Islet precursor cell (in vitro differentiated cells): ENCODE measurements around the gene AP4M1.

Experiments used
- DNase-seq: peaks from one replicate; pipeline ENCODE4 v3.0.0-alpha.2; 2018

The AP4M1 gene, protein sequence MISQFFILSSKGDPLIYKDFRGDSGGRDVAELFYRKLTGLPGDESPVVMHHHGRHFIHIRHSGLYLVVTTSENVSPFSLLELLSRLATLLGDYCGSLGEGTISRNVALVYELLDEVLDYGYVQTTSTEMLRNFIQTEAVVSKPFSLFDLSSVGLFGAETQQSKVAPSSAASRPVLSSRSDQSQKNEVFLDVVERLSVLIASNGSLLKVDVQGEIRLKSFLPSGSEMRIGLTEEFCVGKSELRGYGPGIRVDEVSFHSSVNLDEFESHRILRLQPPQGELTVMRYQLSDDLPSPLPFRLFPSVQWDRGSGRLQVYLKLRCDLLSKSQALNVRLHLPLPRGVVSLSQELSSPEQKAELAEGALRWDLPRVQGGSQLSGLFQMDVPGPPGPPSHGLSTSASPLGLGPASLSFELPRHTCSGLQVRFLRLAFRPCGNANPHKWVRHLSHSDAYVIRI

DNA sequence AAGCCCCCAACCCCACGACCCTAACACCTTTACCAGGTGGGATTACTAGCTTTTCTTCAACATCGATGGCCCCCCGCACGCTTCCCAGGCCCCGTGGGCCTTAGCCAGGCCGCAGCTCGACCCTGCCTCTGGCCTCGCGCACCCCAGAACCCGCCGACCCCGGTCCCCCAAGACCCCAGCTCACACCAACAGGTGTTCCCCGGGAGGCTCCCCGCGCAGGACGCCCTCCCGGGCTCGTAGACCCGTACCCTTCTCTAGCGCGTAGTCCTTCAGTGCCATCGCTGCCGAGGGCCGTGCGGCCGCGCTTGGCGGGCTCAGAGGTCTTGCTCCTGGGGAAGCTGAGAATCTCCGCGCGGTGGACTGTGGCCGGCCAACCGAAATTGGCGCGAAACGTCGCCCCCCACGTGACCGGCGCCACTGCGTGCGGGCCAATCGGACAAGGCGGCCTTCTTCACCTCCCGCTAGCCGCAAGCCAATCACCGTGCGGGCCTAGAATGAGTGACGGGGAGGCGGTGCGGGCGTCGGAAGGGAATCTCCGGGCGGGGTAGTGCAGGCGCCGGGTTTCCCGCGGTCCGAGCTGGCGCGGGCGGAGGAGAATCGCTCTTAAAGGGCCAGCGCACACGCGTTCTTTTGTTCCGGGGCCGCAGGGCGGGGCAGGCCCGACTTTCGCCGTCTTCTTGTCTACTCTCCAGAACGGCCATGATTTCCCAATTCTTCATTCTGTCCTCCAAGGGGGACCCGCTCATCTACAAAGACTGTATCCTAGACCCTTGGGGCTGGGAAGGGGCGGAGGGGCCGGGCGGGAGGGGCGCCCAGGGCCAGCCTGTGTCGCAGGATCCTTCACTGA is at the start of gene AP4M1, which contains the start of gene MCM7:
AP4M1 (plus strand) TSS at position 628 of the 847 bp plus-strand sequence; CDS start at position 700, 72 bp downstream.
MCM7 (minus strand) TSS at position 382 of the 847 bp plus-strand sequence; CDS start at position 279, 103 bp downstream.
- DNase-seq: peak; percentile 99

DNA sequence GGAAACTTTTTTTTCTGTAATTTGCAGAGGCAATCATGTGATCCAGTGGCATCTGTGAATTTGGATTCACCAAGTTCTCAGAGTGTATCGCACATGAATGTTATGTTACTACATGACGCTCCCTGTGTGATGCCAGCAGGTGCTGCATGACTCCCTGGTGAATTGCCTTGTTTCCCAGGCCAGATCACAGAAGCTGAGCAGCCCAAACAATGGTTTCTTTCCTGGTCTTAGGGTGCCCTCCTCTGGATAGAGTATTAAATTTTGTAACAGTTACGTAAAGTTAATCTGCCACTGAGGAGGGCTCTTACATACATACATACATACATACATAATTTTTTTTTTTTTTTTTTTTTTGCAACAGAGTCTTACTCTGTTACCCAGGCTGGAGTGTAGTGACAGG is 48.2 kb upstream of the AP4M1 start:
- DNase-seq: peak; percentile 58

DNA sequence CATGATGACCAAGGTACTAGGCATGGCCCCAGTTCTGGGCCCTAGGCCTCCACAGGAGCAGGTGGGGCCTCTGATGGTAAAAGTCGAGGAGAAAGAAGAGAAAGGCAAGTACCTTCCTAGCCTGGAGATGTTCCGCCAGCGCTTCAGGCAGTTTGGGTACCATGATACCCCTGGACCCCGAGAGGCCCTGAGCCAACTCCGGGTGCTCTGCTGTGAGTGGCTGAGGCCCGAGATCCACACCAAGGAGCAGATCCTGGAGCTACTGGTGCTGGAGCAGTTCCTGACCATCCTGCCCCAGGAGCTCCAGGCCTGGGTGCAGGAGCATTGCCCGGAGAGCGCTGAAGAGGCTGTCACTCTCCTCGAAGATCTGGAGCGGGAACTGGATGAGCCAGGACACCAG is 44.4 kb upstream of the AP4M1 start:
- no peak for DNase-seq

DNA sequence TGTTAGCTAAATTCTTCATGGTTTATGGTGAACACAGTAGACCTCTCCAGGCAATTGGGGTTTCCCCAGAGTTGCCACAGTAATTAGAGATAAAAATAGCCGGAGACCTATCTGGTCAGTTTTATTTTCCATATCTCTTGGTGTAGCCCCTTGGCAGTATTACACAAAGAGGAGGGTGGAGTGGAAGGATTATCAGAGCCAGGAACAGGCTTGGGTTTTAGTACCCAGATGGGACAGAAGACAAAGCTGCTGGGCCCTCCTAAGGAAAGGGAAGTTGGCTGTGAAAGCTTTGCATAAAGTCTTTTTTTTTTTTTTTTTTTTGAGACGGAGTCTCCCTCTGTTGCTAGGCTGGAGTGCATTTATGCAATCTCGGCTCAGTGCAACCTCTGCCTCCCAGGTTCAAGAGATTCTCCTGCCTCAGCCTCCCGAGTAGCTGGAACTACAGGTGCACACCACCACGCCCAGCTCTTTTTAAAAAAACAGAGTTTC is 42.1 kb upstream of the AP4M1 start:
- no peak for DNase-seq

DNA sequence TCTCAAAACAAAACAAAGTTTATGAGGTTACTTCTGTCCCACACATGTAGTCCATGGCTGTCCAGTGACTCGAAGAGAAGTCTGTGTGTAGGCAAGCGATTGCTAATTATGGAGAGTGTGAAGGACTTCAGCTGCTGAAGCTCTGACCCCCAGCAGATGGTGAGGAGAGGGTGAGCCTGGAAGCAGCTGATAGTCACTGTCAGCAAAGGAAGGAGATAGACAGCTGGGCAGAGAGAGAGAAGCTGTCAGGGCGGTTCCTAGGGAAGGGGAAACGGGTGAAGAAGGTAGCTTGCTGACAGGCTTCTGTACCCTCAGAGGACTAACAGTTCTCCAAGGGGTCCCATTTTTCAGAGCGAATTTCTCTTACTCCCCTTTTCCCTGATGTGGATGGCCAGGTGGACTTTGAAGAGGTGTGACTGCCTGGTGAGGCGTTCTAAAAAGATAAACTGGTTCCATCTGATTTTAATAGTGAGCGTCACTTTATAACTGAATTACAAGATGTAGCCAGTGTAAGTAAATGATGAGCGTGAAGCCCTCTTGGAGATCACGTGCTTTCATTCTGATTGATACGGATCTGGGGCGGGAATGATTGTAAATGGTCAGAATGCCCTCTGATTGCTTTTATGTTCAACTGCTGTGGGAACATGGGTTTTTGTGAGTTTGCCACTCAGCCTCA is 39.8 kb upstream of the AP4M1 start:
- no peak for DNase-seq

DNA sequence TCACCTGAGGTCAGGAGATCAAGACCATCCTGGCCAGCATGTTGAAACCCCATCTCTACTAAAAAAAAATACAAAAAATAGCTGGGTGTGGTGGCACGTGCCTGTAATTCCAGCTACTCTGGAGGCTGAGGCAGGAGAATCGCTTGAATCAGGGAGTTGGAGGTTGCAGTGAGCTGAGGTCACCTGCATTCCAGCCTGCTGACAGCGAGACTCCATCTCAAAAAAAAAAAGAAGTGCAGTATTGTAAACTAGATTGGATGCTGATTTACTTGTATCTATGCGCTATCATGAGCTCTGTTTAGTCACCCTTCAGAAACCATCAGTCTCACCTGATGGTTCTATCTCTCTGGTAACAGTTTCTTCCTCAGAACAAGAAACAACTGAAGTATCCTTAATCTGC is 38.1 kb upstream of the AP4M1 start:
- no peak for DNase-seq

DNA sequence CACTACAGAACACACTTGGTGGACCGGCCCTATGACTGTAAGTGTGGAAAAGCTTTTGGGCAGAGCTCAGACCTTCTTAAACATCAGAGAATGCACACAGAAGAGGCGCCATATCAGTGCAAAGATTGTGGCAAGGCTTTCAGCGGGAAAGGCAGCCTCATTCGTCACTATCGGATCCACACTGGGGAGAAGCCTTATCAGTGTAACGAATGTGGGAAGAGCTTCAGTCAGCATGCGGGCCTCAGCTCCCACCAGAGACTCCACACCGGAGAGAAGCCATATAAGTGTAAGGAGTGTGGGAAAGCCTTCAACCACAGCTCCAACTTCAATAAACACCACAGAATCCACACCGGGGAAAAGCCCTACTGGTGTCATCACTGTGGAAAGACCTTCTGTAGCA is 37.3 kb upstream of the AP4M1 start:
- no peak for DNase-seq

DNA sequence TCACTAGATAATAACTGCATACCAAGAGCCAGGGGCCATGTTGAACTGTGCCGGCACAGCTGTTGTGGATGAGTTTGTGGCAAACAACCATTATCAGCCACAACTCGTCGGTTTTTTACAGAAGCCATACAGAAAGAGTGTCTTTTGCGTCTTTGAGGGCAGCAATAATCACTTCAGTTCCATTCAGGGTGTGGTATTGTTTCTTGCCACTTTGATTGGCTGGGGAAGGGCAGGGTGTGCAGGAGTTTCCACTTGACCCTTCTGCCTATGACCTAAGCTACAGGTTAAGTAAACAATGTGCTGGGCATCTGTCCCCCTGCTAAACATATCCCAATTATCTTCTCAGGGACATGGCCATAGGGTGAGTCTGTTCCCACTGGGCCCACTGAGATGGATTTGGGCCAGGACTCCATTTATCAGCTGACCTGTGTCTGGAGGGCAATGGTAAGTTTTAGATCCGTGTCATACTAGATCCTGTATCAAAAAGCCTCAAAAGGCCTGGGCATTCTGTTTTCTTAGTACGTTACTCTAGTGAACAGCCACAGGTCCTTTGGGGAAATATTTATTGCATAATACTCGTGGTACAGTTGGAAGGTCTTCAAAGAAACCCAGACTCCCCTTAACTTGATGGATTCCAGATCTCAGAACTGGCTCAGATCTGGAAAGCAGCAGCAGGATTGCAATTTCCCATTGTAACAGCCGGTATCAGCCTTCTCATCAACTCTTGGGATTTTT is 35.8 kb upstream of the AP4M1 start:
- DNase-seq: no peak

DNA sequence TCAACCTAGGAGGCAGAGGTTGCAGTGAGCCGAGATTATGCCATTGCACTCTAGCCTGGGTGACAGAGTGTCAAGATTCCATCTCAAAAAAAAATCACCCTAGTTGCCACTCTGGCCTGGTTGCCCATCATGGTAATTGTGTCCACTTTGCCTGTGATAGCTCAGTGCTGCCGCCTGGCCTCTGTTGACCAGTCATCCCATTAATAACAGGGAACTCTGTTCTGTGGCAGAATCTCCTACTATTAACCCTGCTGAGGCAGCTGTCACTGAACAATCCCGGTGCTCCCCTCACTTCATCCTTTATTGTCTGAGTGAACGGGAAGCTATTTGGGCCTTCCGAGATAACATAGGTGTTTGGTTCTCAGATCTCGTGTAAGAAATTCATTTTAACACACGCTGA is 34.5 kb upstream of the AP4M1 start:
- no peak for DNase-seq

DNA sequence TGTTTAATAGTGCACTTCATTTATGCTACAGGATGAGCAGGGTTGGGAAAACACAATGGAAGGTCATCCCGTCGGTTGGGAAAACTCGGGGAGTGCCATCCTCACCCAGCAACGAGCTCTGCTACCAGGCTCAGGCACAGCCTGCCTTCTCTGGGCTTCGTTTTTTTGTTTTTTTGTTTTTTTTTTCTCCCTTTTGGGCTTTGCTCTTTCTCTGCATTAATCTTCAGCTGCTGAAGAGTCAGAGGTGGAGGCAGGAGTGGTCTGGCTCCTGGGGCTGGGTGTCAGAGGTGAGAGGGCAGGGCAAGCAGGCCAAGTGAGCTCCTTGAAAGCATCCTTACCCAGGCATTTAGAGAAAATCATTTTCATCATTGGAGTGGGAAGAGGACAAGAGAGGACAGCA is 31.5 kb upstream of the AP4M1 start:
- no peak for DNase-seq

DNA sequence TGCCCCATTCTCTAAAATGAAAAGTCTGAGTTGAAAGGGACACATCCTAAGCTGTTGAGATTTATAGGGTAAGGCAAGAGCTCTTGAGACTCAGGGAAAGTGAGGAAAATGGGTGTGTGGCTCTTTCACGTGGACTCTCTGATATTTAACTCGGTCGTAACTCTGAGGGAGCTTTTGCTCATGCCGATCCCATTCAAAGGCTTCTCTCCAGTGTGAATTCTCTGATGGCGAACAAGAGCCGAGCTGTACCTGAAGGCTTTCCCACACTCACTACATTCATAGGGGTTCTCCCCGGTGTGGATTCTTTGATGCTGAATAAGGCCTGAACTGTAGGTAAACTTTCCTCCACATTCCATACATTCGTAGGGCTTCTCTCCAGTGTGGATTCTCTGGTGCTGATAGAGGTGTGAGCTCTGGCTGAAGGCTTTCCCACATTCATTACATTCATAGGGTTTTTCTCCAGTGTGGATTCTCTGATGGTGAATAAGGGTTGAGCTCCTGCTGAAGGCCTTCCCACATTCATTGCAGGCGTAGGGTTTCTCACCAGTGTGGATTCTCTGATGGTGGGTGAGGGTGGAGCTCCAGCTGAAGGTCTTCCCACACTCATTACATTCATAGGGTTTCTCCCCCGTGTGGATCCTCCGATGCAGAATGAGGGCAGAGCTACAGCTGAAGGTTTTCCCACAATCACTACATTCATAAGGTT is 30.3 kb upstream of the AP4M1 start:
- no peak for DNase-seq

DNA sequence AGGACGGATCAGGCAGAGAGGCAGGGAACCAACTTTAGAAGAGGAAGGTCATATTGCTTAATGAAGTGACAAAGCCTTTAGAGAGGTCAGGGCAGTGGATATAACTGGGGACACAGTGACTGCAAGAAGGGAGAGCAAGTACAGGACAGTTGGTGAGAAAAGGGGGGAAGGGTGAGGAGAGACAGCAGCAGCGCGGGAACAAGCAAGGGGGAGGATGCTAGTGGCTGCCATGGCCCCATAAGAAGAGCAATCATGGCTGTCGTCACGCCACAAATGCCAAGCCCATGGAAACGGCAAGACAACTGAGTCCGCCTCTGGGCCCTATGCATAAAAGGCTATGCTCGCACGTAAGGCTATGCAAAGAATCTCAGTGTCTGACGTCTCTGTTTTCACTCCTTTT is 29.0 kb upstream of the AP4M1 start:
- no peak for DNase-seq

DNA sequence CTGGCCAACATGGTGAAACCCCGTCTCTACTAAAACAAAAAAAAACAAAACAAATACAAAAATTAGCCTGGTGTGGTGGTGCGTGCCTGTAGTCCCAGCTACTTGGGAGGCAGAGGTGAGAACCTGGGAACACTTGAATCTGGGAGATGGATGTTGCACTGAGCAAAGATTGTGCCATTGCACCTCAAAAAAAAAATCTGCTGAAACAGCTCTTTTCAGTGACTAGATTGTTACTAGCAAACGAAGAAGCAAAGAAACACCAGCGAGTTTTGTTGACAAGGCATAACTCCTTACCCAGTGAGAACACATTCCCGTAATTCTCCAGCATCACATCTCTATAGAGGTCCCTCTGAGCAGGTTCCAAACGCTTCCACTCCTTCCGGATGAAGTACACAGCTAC is 26.6 kb upstream of the AP4M1 start:
- DNase-seq: no peak

DNA sequence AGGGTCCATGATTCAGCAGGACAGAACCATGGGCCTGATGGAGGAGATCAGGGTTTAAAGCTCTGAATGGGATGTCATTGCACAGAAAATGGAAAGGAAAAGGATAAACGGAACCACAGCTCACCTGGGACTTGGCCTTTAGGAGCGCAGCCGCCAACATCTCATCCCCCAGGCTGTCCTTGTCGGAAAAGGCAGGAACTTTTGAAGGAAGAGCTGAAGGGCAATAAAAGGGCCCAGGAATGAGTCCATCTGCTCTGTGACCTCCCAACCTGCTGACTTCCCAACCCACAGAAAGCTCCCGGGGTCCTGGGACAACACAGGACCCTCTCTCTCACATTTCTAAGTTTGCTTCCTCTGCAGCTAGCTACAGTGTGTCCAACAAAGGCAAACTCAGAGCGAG is 26.0 kb upstream of the AP4M1 start:
- DNase-seq: no peak

DNA sequence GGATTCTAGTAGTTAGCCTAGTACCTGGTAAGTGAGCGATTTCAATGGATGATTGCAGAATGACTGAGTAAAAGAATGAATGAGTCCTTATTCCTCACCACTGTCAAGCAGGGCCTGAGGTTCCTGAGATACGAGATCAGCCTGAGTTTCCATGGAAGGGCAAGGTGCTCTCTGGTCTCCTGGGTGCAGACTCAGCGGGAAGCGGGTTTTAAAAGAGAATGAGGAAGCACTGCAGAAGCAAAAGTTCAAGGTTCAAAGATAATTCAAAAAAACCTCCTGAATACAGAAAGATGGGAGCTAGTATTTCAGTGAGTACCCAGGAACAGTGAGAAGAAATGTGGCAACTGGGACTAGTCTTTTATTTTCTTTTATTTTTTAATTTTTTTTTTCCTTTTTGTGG is 24.2 kb upstream of the AP4M1 start:
- no peak for DNase-seq

DNA sequence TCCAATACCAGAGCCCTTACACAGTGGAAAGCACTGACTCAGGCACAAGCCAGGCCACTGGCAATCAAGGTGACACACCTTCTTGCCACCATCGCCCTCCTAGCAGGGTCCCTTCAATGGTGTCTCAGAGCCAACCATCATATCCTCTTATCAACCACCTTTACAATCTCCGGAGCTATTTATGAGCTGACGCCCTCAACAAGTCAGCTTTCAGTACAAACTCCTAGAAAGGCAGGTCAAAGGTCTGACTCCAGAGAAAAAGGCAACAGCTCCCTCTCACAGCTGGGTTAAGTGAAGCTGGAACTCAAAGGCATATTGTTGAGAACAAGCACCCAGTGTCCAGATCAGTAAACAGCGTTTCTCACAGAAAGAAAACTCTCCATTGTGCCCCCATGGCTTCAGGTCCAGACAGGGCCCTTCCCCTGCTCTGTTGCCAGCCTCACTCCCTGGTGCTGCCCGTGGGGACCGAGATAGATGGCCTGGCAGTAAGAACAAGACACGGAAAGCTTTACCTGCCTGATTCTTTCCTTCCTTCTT is 22.4 kb upstream of the AP4M1 start:
- peak; percentile 39 for DNase-seq

DNA sequence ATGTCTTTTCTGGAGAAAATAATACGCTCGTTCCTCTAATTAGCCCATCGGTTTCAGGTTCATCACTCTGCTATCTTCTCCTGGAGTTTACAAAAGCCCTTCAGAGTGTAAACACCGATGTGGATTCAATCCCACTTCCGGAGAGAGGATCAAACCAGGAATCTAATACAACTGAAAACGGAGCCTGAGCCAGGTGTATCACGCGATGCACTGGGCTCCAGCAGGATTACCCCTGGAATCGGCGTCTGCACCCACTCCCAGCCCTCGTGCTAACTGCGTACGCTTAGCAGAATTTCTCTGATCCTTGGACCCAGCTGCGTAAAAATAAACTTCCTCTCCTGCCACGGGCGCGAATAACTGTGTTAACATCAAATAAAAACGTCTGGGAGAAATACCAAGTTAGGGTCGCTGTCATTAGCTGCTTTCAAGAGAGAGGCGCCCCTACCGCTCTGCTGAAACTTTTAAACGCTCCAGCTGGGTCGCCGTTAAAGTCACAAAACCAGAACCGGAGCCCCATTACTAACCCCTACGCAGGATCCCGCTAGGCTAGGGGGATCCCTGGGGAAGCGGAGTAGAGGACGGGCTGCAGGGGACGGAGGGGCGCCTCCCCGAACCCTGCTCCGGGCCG is 20.4 kb upstream of the AP4M1 start:
- DNase-seq: no peak

DNA sequence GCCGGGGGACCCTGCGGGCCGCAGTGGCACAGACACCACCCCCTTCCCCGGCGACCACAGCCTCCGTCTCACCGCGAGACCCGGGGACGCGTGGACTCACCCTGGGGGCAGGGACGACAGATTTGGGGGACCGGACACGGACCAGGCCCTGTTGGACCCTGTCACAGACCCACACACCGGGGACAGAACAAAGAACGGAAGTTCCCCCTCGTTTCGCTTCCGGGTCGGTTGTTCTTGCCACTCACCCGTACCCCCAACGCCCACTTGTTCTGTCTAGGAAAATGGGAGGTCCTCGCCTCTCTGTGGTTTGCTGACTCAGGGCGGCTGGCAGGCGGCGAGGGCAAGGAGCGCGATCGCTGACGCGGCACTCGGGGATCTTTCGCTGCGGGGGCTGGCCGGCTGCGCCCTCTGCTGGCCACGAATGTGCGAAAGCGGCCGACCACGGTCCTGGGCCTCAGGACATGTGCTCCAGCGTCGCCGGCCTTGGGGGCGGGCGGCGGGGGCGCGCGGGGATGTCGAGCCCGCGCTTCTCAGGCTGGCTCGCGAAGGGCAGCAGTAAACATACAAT is 19.8 kb upstream of the AP4M1 start, which contains the start of gene ZNF3:
ZNF3 (minus strand) TSS at position 189 of the 568 bp plus-strand sequence. CDS start 4,366 bp downstream, outside the sequence.
- DNase-seq: peak; percentile 100

DNA sequence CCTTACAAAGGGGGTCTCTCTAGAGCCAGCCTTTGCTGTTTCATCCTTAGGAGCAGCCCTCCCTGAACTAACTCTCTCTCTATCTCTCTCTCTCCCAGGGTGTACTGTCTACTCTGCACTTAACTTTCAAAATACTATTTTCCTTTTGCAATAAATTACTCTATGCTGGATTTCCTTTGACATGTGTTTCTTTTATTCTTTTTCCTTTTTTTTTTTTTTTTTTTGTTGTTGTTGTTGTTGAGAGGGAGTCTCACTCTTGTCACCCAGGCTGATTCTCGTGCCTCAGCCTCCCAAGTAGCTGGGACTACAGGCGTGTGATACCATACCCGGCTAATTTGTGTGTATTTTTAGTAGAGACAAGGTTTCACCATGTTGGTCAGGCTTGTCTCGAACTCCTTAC is 18.5 kb upstream of the AP4M1 start:
- no peak for DNase-seq

DNA sequence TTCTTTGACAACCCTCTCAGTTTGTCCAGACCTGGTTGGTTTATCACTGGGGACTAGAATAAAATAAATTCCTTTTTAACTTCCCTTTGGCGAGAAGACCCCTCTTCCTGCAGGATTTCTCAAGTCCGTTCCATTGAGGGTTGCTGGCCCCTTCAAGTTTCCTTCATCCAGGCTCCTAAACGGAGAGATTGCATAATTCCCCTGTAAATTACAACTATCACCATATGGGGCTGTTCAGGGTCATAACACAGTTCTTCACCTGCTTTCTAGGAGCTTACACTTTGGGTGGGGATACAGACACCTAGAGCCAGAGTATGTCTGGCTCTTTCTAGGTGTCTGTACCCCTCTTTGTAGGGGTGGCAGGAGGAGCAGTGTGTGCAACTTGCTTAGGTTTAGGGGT is 15.9 kb upstream of the AP4M1 start:
- DNase-seq: no peak
